ENCODE data around the gene CRTC2. TPM values are rescaled to one million over a fixed set of nuclear protein-coding genes. Genes with fewer than 3 reads are reported as not detected.

The CRTC2 gene
- total and polyA plus RNA-seq, 2 of the 4 experiments (the other 2 are of a cell fraction) = 2.7 to 20.1 TPM

GRCh38 chr1:153941826-153942725 lies 16.3 kb downstream of the CRTC2 start (continued):
- TF ChIP-seq RFX5 (IDR thresholded peaks at IDR 0.05; ENCODE audit: low read depth, low read length) = no peak

DNA sequence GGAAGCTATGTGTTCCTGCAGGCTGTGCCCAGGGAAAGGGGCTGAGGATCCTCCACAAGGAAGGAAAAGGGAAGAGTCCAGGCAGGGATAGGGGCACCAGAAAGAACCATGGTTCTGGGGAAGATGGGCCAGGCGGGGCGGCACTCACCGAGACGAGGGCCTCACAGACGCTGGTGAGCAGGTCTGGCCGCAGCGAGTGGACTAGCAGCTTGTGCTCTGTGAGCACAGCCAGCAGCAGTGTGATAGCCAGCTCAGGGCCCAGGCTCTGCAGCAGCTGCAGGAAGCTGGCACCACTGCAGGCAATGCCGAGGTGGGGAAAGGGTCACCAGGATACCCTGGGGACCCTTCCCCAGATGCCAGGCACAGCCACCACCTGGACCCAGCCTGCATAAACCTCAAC lies 17.7 kb downstream of the CRTC2 start:
- ChIA-PET POLR2A (ENCODE audit: unreplicated experiment) (interaction anchor here (1.1 kb wide), 1 partner anchor 17 kb away, joined by 3 read pairs; no protein-coding TSS in a partner anchor), CTCF (no interaction called here)
- peaks cover 15 to 46% of the 10 kb centered on the region in 2 experiments for H3K79me1 ChIP-seq (ENCODE audit: low read depth in 1 of 2, low read length in 2 of 2)
- H3K9me1 ChIP-seq (ENCODE audit: insufficient read depth, low read length) = peaks cover 21% of the 10 kb centered on the region; the same call in 1 of the 2 replicates
- no peak overlapping the region for H3K4me2 ChIP-seq (ENCODE audit: low read depth, low read length)
- no TSS peak for BruUV-seq (replicated peaks)
- WGBS, 2 experiments (ENCODE audit: extremely low coverage in 2 of 2, insufficient read length in 1 of 2) = 100% methylated on average over 3 of the region's 8 CpGs; no CpG with 5 or more reads in 1 of the 2 experiments
- H3K27me3 ChIP-seq (ENCODE audit: control insufficient read depth, insufficient read depth, low read length) = no peaks in the 10 kb centered on the region
- no peak overlapping the region for H2AFZ ChIP-seq (replicated peaks; ENCODE audit: low read length, poor library complexity)
- no peak overlapping the region for H2AK9ac ChIP-seq (replicated peaks; ENCODE audit: low read depth, low read length, poor library complexity)
- no peak overlapping the region for H4K8ac ChIP-seq (ENCODE audit: low read depth in 2 of 2, low read length in 2 of 2)
- in situ Hi-C loops (cut with MboI; ENCODE audit: low sequenced_read_pairs) (no loop called here), intact Hi-C loops (cut with micrococcal nuclease) (no loop called here), dilution Hi-C loops (cut with HindIII; ENCODE audit: low sequenced_read_pairs, unreplicated experiment) (no loop called here)
- peaks cover 6% of the 10 kb centered on the region for H3K4me1 ChIP-seq (ENCODE audit: control insufficient read depth, insufficient read depth, low read length)
- H3K27ac ChIP-seq (ENCODE audit: insufficient read depth, low read length) = no peak overlapping the region
- no peak overlapping the region for H2BK120ac ChIP-seq (ENCODE audit: low read depth, low read length)
- no peak overlapping the region for H3K4me3 ChIP-seq (ENCODE audit: insufficient read depth, low read depth, low read length)
- no peak overlapping the region for H2BK20ac ChIP-seq (ENCODE audit: low read depth, low read length)
- no peak overlapping the region for H3K9ac ChIP-seq (ENCODE audit: low read depth, low read length)
- H3K23ac ChIP-seq (ENCODE audit: low read depth, low read length) = no peak overlapping the region
- no peak overlapping the region for H3K18ac ChIP-seq (ENCODE audit: low read depth, low read length)
- H4K5ac ChIP-seq (ENCODE audit: low read depth, low read length) = no peak overlapping the region
- no peak overlapping the region for H3K14ac ChIP-seq (replicated peaks; ENCODE audit: low read depth, low read length)
- H2AK5ac ChIP-seq (ENCODE audit: low read depth, low read length) = no peak overlapping the region
- H3K36me3 ChIP-seq (ENCODE audit: control insufficient read depth, insufficient read depth, low read length) = peaks cover 59% of the 10 kb centered on the region
- H4K20me1 ChIP-seq (ENCODE audit: insufficient read depth, low read length) = no peaks in the 10 kb centered on the region; the same call in 1 of the 2 replicates
- H2BK5ac ChIP-seq (ENCODE audit: low read depth, low read length, poor library complexity, severe bottlenecking) = no peak overlapping the region
- no peak overlapping the region for H2BK15ac ChIP-seq (ENCODE audit: low read depth, low read length)
- no peak overlapping the region for H4K91ac ChIP-seq (ENCODE audit: insufficient read depth, low read depth, low read length)
- ATAC-seq (ENCODE audit: low read depth) = no peak
- TF ChIP-seq POLR2A (IDR thresholded peaks at IDR 0.05; ENCODE audit: low read depth, low read length) (no peak), MXI1 (IDR thresholded peaks at IDR 0.05; ENCODE audit: borderline replicate concordance, low read depth, low read length) (no peak), MAFK (IDR thresholded peaks at IDR 0.05; ENCODE audit: low read depth, low read length) (no peak)
- no peak overlapping the region for H3K56ac ChIP-seq (ENCODE audit: extremely low read depth, insufficient read depth, low read length)
- H3K9me3 ChIP-seq (ENCODE audit: control insufficient read depth, insufficient read depth, low read length) = no peaks in the 10 kb centered on the region
- H3K4ac ChIP-seq (ENCODE audit: low read depth, low read length) = no peak overlapping the region
- DNase-seq = no peak

Measured in IMR-90 (cell line).